Glutamatergic neuron (in vitro differentiated cells): Measurements from ENCODE around the gene ARL10. TPM values are rescaled to one million over a fixed set of nuclear protein-coding genes. Genes with fewer than 3 reads are reported as not detected.
"Not testable (repeated sequence)": the region's sequence is repeated elsewhere in the genome, so short reads cannot be mapped to it uniquely, and the experiment has no call there.

Experiments used
- DNase-seq: peaks from one replicate; pipeline ENCODE4 v3.0.0; 2022
- H3K27ac Mint-ChIP-seq: one replicate; pipeline ENCODE4 v1.8.0; 2020; ENCODE audit warnings: mild to moderate bottlenecking, mixed read lengths, inconsistent platforms; ENCODE audit not compliant: unreplicated experiment
- H3K27me3 Mint-ChIP-seq: one replicate; pipeline ENCODE4 v1.8.0; 2020; ENCODE audit warnings: mild to moderate bottlenecking, moderate library complexity, mixed read lengths, inconsistent platforms; ENCODE audit not compliant: unreplicated experiment
- H3K36me3 Mint-ChIP-seq: one replicate; pipeline ENCODE4 v1.8.0; 2020; ENCODE audit warnings: mild to moderate bottlenecking, mixed read lengths, inconsistent platforms; ENCODE audit not compliant: unreplicated experiment
- H3K4me1 Mint-ChIP-seq: one replicate; pipeline ENCODE4 v1.8.0; 2020; ENCODE audit warnings: mild to moderate bottlenecking, low read depth, mixed read lengths, inconsistent platforms; ENCODE audit not compliant: unreplicated experiment
- H3K4me3 Mint-ChIP-seq: one replicate; pipeline ENCODE4 v1.8.0; 2020; ENCODE audit warnings: mild to moderate bottlenecking, mixed read lengths, inconsistent platforms; ENCODE audit not compliant: unreplicated experiment
- H3K9me3 Mint-ChIP-seq: one replicate; pipeline ENCODE4 v1.8.0; 2020; ENCODE audit warnings: mild to moderate bottlenecking, moderate library complexity, mixed read lengths, inconsistent platforms; ENCODE audit not compliant: unreplicated experiment
- total RNA-seq: library from RNA; stranded (reverse); fragmentation: NEBNext Ultra II Directional; extraction: Animal tissue kit (Norgen Biotek cat#: 25700); gene quantifications from one replicate; pipeline ENCODE4 v1.2.1, GENCODE V29; 2021; ENCODE audit not compliant: unreplicated experiment
- TF ChIP-seq, protein P1 (sequence below): fragments of 200-600 bp; sonication (generic); IDR thresholded peaks from one replicate; pipeline ENCODE4 v1.5.0; 2021; ENCODE audit not compliant: partially characterized antibody, unreplicated experiment

ARL10 gene
- total RNA-seq, 1 donor from 2014 or later: 34.7 TPM

DNA sequence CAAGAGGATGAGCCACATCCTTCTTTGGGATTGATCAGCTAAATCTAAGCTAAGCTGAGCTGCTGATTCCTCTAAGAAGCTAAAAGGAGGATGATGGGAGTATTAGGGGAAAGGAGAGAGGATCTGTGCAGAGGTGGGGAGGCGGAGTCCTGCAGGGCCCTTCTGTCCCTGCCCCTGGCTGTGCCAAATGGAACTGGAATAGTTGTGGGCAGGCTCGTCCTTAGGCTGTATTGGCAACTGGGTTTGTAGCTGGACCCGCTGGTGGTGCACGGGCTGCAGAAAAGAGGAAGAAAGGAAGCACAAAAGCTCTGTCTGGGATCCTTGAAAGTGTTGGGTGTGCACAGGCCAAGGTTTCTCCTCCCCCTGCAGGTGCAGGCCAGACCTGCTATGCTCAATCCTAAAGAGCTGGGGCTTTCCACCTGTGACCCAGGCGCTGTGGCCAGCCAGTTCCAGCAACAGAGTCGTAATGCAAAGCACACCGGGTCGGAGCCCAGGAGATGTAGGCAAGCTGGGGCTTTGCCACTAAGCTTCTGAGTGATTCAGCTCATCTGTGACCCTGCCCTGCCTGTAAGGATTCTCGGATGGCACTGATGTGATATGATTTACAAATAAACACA, 41.3 kb downstream of the ARL10 start:
- Mint-ChIP-seq H3K9me3 (peaks cover 3% of the 10 kb centered on the region), H3K27me3 (peaks cover 3% of the 10 kb centered on the region), H3K36me3 (no peaks in the 10 kb centered on the region), H3K4me1 (peaks cover 12% of the 10 kb centered on the region), H3K27ac (no peak overlapping the region), H3K4me3 (no peak overlapping the region)
- no peak for DNase-seq
- TF ChIP-seq, protein P1, sequence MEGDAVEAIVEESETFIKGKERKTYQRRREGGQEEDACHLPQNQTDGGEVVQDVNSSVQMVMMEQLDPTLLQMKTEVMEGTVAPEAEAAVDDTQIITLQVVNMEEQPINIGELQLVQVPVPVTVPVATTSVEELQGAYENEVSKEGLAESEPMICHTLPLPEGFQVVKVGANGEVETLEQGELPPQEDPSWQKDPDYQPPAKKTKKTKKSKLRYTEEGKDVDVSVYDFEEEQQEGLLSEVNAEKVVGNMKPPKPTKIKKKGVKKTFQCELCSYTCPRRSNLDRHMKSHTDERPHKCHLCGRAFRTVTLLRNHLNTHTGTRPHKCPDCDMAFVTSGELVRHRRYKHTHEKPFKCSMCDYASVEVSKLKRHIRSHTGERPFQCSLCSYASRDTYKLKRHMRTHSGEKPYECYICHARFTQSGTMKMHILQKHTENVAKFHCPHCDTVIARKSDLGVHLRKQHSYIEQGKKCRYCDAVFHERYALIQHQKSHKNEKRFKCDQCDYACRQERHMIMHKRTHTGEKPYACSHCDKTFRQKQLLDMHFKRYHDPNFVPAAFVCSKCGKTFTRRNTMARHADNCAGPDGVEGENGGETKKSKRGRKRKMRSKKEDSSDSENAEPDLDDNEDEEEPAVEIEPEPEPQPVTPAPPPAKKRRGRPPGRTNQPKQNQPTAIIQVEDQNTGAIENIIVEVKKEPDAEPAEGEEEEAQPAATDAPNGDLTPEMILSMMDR: no peak

DNA sequence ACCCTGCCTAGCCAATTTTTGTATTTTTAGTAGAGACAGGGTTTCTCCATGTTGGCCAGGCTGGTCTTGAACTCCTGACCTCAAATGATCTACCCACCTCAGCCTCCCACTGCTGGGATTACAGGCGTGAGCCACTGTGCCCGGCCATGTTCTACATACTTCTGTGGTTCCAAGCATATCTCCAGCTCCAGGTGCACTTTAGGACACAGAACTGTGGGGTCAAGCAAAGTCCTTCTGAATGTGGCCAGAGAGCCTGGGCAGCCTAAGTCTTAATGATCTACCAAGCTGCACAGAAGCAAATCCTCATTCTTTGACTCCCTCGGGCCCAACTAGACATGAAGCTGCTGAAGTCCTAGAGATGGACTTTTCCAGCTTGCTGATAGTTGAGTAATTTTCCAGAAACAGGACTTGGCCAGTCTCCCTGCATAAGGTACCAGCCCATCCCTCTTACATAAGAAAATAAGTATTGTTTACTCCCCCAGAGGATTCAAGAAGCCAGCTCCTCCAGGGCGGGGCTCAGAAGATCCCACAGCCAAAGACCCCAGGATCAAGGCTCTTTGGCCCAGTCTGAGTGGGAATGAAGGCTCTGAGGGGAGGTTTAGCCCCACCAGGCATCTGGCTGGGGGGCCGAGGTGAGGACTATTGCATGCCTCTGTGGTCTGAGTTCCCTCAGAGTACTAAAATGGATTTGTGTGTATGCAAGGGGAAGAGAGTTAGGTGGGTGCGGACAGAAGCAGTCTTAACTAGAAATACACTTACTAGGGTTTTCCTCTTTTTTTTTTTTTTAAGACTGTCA, 42.4 kb downstream of the ARL10 start:
- no peak overlapping the region for H3K27ac Mint-ChIP-seq
- H3K27me3 Mint-ChIP-seq: no peaks in the 10 kb centered on the region
- TF ChIP-seq, protein P1: no peak
- DNase-seq: no peak
- H3K4me1 Mint-ChIP-seq: peaks cover 10% of the 10 kb centered on the region
- H3K4me3 Mint-ChIP-seq: no peak overlapping the region
- H3K9me3 Mint-ChIP-seq: peaks cover 3% of the 10 kb centered on the region
- no peaks in the 10 kb centered on the region for H3K36me3 Mint-ChIP-seq

DNA sequence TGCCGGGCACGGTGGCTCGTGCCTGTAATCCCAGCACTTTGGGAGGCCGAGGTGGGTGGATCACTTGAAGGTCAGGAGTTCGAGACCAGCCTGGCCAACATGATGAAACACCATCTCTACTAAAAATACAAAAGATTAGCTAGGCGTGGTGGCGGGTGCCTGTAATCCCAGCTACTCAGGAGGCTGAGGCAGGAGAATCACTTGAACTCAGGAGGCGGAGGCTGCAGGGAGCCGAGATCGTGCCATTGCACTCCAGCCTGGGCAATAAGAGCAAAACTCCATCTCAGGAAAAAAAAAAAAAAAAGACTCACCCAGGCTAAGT, 42.9 kb downstream of the ARL10 start:
- H3K36me3 Mint-ChIP-seq, H3K9me3 Mint-ChIP-seq, H3K4me3 Mint-ChIP-seq, H3K27ac Mint-ChIP-seq, H3K27me3 Mint-ChIP-seq, DNase-seq: not testable (repeated sequence)
- peaks cover 11% of the 10 kb centered on the region for H3K4me1 Mint-ChIP-seq

DNA sequence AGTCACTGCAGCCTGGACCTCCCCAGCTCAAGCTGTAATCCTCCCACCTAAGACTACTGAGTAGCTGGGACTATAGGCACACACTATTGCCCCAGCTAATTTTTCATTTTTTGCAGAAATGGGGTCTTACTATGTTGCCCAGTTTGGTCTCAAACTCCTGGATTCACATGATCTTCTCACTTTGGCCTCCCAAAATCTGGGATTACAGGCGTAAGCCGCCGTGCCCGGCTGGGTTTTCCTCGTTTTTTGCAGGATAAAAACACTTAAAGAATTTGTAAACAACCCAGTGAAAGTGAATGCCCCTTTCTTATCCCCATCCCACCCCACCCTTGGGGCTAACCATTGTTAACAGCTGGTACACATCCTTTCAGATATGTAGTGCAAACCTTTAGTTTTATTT, 43.3 kb downstream of the ARL10 start:
- no peak overlapping the region for H3K27ac Mint-ChIP-seq
- no peak overlapping the region for H3K4me3 Mint-ChIP-seq
- TF ChIP-seq, protein P1: no peak
- H3K9me3 Mint-ChIP-seq: peaks cover 3% of the 10 kb centered on the region
- no peaks in the 10 kb centered on the region for H3K36me3 Mint-ChIP-seq
- DNase-seq: no peak
- no peaks in the 10 kb centered on the region for H3K27me3 Mint-ChIP-seq
- H3K4me1 Mint-ChIP-seq: peaks cover 11% of the 10 kb centered on the region

DNA sequence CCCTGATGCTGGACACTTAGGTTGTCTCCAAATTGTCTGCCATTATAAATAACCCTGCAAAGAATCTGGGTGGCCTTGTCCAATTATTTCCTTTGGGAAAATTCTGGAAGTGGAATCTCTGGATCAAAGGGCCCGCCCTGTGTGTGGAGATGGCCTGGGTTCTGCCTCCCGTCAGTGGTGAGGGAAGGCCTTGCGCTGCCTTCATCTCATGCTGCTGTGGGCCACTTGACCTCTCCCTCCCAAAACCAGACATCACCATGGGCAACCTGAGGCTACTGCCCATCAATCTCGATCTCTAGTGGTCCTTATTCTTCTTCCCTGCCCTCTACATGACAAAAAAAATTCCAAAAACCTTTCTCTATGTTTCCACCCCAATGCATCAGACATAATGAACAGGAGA, 44.5 kb downstream of the ARL10 start:
- Mint-ChIP-seq H3K9me3 (peaks cover 5% of the 10 kb centered on the region), H3K27me3 (no peaks in the 10 kb centered on the region), H3K36me3 (no peaks in the 10 kb centered on the region), H3K4me1 (peaks cover 11% of the 10 kb centered on the region), H3K27ac (peak overlapping the region; percentile 15), H3K4me3 (no peak overlapping the region)
- TF ChIP-seq, protein P1: no peak
- no peak for DNase-seq
